Trophoblast cell (in vitro differentiated cells and primary cell): ENCODE data around the gene MYO7A.

Experiments used
- DNase-seq, 2 donors: peaks; one replicate each; pipeline ENCODE4 v3.0.0-alpha.2; 2016
- H2AFZ ChIP-seq: 2 replicates; pipeline ENCODE4 v1.6.1; 2013; ENCODE audit warnings: low read length, moderate library complexity, mild to moderate bottlenecking; ENCODE audit not compliant: insufficient read depth, poor library complexity
- H2AK5ac ChIP-seq: 2 replicates; pipeline ENCODE4 v1.6.1; 2013; ENCODE audit warnings: mild to moderate bottlenecking, low read length
- H2BK120ac ChIP-seq: 2 replicates; pipeline ENCODE4 v1.6.1; 2013; ENCODE audit warnings: low read length, mild to moderate bottlenecking, moderate library complexity; ENCODE audit not compliant: insufficient read depth, poor library complexity
- H2BK12ac ChIP-seq: 2 replicates; pipeline ENCODE4 v1.6.1; 2013; ENCODE audit warnings: mild to moderate bottlenecking, low read length, moderate library complexity
- H2BK5ac ChIP-seq: 2 replicates; pipeline ENCODE4 v1.6.1; 2013; ENCODE audit warnings: low read length, low read depth, moderate library complexity, mild to moderate bottlenecking; ENCODE audit not compliant: poor library complexity
- H3K14ac ChIP-seq: 2 replicates; pipeline ENCODE4 v1.6.1; 2013; ENCODE audit warnings: mild to moderate bottlenecking, low read length
- H3K18ac ChIP-seq: 2 replicates; pipeline ENCODE4 v1.6.1; 2013; ENCODE audit warnings: mild to moderate bottlenecking, low read length
- H3K23ac ChIP-seq: 2 replicates; pipeline ENCODE4 v1.6.1; 2013; ENCODE audit warnings: low read length
- H3K27ac ChIP-seq: 2 replicates; pipeline ENCODE4 v1.5.1; 2013; ENCODE audit warnings: low read depth, mild to moderate bottlenecking, inconsistent platforms, low read length, moderate library complexity
- H3K27me3 ChIP-seq: 2 replicates; pipeline ENCODE4 v1.6.1; 2013; ENCODE audit warnings: inconsistent platforms, mild to moderate bottlenecking, low read length, moderate library complexity; ENCODE audit not compliant: insufficient read depth
- H3K36me3 ChIP-seq, 2 experiments: 1 replicate in 1 of 2; 2 replicates in 1 of 2; pipeline ENCODE4 v1.6.1; 2013; ENCODE audit warnings: low read length in 2 of 2, mild to moderate bottlenecking in 2 of 2, moderate library complexity in 1 of 2; ENCODE audit not compliant: insufficient read depth in 2 of 2, control insufficient read depth in 1 of 2
- H3K4ac ChIP-seq: 2 replicates; pipeline ENCODE4 v1.6.1; 2013; ENCODE audit warnings: low read depth, mild to moderate bottlenecking, low read length, moderate library complexity
- H3K4me1 ChIP-seq, 2 experiments: 1 replicate in 1 of 2; 2 replicates in 1 of 2; pipeline ENCODE4 v1.6.1; 2013; ENCODE audit warnings: low read length in 2 of 2, mild to moderate bottlenecking in 2 of 2, moderate library complexity in 1 of 2; ENCODE audit not compliant: insufficient read depth in 2 of 2, control insufficient read depth in 1 of 2
- H3K4me2 ChIP-seq: 2 replicates; pipeline ENCODE4 v1.6.1; 2013; ENCODE audit warnings: inconsistent platforms, mild to moderate bottlenecking, low read length, moderate library complexity
- H3K4me3 ChIP-seq: 2 replicates; pipeline ENCODE4 v1.5.1; 2013; ENCODE audit warnings: mild to moderate bottlenecking, low read depth, low read length, inconsistent platforms
- H3K79me1 ChIP-seq: one replicate; pipeline ENCODE4 v1.6.1; 2013; ENCODE audit warnings: low read length
- H3K79me2 ChIP-seq: 2 replicates; pipeline ENCODE4 v1.6.1; 2013; ENCODE audit warnings: low read length, mild to moderate bottlenecking; ENCODE audit not compliant: control insufficient read depth, insufficient read depth, poor library complexity
- H3K9ac ChIP-seq: 2 replicates; pipeline ENCODE4 v1.6.1; 2013; ENCODE audit warnings: mild to moderate bottlenecking, low read length
- H3K9me3 ChIP-seq: 2 replicates; pipeline ENCODE4 v1.6.1; 2013; ENCODE audit warnings: low read depth, mild to moderate bottlenecking, control low read depth, inconsistent platforms, low read length; ENCODE audit not compliant: insufficient read depth
- H4K12ac ChIP-seq: 2 replicates; pipeline ENCODE4 v1.6.1; 2013; ENCODE audit warnings: low read depth, mild to moderate bottlenecking, low read length, moderate library complexity
- H4K8ac ChIP-seq: 2 replicates; pipeline ENCODE4 v1.6.1; 2013; ENCODE audit warnings: low read depth, mild to moderate bottlenecking, low read length, moderate library complexity
- H4K91ac ChIP-seq: one replicate; pipeline ENCODE4 v1.6.1; 2013; ENCODE audit warnings: low read depth, mild to moderate bottlenecking, low read length, moderate library complexity
- WGBS: extraction: QIAGEN DNeasy Blood & Tissue Kit; methylation state at CpG from one replicate; pipeline ENCODE4 v1.1.7; 2013; ENCODE audit warnings: missing lambda C conversion rate; ENCODE audit not compliant: insufficient read length, insufficient coverage; ENCODE audit errors: extremely low coverage; 5-methylcytosine and 5-hydroxymethylcytosine counted together

MYO7A gene

GRCh38 chr11:77125191-77125590 lies 2.9 kb upstream of the MYO7A start:
- no peak overlapping the region for H4K8ac ChIP-seq
- H2BK120ac ChIP-seq = no peak overlapping the region
- peaks cover 0 to 1% of the 10 kb centered on the region in 2 experiments for H3K36me3 ChIP-seq
- H3K27ac ChIP-seq = no peak overlapping the region
- H3K79me1 ChIP-seq = no peaks in the 10 kb centered on the region
- no peak overlapping the region for H3K14ac ChIP-seq
- H3K4me2 ChIP-seq = no peak overlapping the region
- no peak overlapping the region for H4K91ac ChIP-seq
- H3K27me3 ChIP-seq = no peaks in the 10 kb centered on the region
- no peak overlapping the region for H3K23ac ChIP-seq
- H2BK12ac ChIP-seq = no peak overlapping the region
- H3K9me3 ChIP-seq = peaks cover 2% of the 10 kb centered on the region
- no peak for DNase-seq
- no peaks in the 10 kb centered on the region for H3K79me2 ChIP-seq
- H3K4ac ChIP-seq = no peak overlapping the region
- H2BK5ac ChIP-seq = no peak overlapping the region
- no peak overlapping the region for H3K4me3 ChIP-seq
- H2AK5ac ChIP-seq = no peak overlapping the region
- no peak overlapping the region for H3K18ac ChIP-seq
- H2AFZ ChIP-seq = no peak overlapping the region
- WGBS = no CpG with 5 or more reads among the region's 6 CpGs
- H3K9ac ChIP-seq = no peak overlapping the region
- no peak overlapping the region for H4K12ac ChIP-seq
- H3K4me1 ChIP-seq = peaks cover 9 to 10% of the 10 kb centered on the region in 2 experiments

- no peak for DNase-seq
- no CpG with 5 or more reads among the region's 4 CpGs for WGBS
- H3K79me2 ChIP-seq = no peaks in the 10 kb centered on the region
- H4K12ac ChIP-seq = no peak overlapping the region
- no peak overlapping the region for H4K8ac ChIP-seq
- H3K18ac ChIP-seq = no peak overlapping the region
- H2BK5ac ChIP-seq = no peak overlapping the region
- H3K23ac ChIP-seq = no peak overlapping the region
- no peak overlapping the region for H2AK5ac ChIP-seq
- no peak overlapping the region for H2BK120ac ChIP-seq
- no peak overlapping the region for H3K4ac ChIP-seq
- no peak overlapping the region for H2BK12ac ChIP-seq
- no peak overlapping the region for H3K4me2 ChIP-seq
- H2AFZ ChIP-seq = no peak overlapping the region
- peaks cover 0 to 1% of the 10 kb centered on the region in 2 experiments for H3K36me3 ChIP-seq
- no peak overlapping the region for H3K27ac ChIP-seq
- no peak overlapping the region for H3K9ac ChIP-seq
- no peak overlapping the region for H4K91ac ChIP-seq
- H3K4me3 ChIP-seq = no peak overlapping the region
- H3K14ac ChIP-seq = no peak overlapping the region
- H3K9me3 ChIP-seq = peaks cover 2% of the 10 kb centered on the region
- H3K79me1 ChIP-seq = no peaks in the 10 kb centered on the region
- H3K27me3 ChIP-seq = no peaks in the 10 kb centered on the region
- H3K4me1 ChIP-seq = peaks cover 9 to 10% of the 10 kb centered on the region in 2 experiments
Measured at GRCh38 chr11:77125695-77126094, 2.4 kb upstream of the MYO7A start.

- Histone ChIP-seq H4K91ac (no peak overlapping the region), H3K4me1 (peaks cover 9 to 10% of the 10 kb centered on the region in 2 experiments), H3K4ac (no peak overlapping the region), H3K9me3 (peaks cover 2% of the 10 kb centered on the region), H3K36me3 (peaks cover 0 to 1% of the 10 kb centered on the region in 2 experiments), H3K27ac (no peak overlapping the region), H3K9ac (peak overlapping the region; percentile 6), H3K23ac (no peak overlapping the region), H3K4me3 (no peak overlapping the region), H2AK5ac (no peak overlapping the region), H2AFZ (no peak overlapping the region), H3K79me2 (no peaks in the 10 kb centered on the region), H2BK5ac (no peak overlapping the region), H3K18ac (no peak overlapping the region), H2BK120ac (no peak overlapping the region), H2BK12ac (no peak overlapping the region), H4K8ac (no peak overlapping the region), H3K27me3 (no peaks in the 10 kb centered on the region), H4K12ac (no peak overlapping the region), H3K14ac (no peak overlapping the region), H3K79me1 (no peaks in the 10 kb centered on the region), H3K4me2 (no peak overlapping the region)
- no peak for DNase-seq
- no CpG with 5 or more reads among the region's 17 CpGs for WGBS
Measured at GRCh38 chr11:77126156-77126775, 1.8 kb upstream of the MYO7A start.

- H3K4me3 ChIP-seq = no peak overlapping the region
- H2AK5ac ChIP-seq = no peak overlapping the region
- WGBS = no CpG with 5 or more reads among the region's 10 CpGs
- no peak overlapping the region for H4K8ac ChIP-seq
- H4K12ac ChIP-seq = no peak overlapping the region
- no peak for DNase-seq
- no peaks in the 10 kb centered on the region for H3K79me1 ChIP-seq
- H3K14ac ChIP-seq = no peak overlapping the region
- H3K23ac ChIP-seq = no peak overlapping the region
- H3K36me3 ChIP-seq = peaks cover 0 to 1% of the 10 kb centered on the region in 2 experiments
- peaks cover 9 to 10% of the 10 kb centered on the region in 2 experiments for H3K4me1 ChIP-seq
- no peak overlapping the region for H2BK120ac ChIP-seq
- no peaks in the 10 kb centered on the region for H3K27me3 ChIP-seq
- no peak overlapping the region for H3K9ac ChIP-seq
- no peaks in the 10 kb centered on the region for H3K79me2 ChIP-seq
- H3K4ac ChIP-seq = no peak overlapping the region
- no peak overlapping the region for H2BK12ac ChIP-seq
- H3K27ac ChIP-seq = no peak overlapping the region
- no peak overlapping the region for H2AFZ ChIP-seq
- no peak overlapping the region for H2BK5ac ChIP-seq
- H4K91ac ChIP-seq = no peak overlapping the region
- no peak overlapping the region for H3K18ac ChIP-seq
- peaks cover 2% of the 10 kb centered on the region for H3K9me3 ChIP-seq
- H3K4me2 ChIP-seq = peak overlapping the region; percentile 67
Measured at GRCh38 chr11:77126861-77127234, 1.2 kb upstream of the MYO7A start.
